MG63 (cell line): ENCODE results near the gene KIF1B. TPM values are rescaled to one million over a fixed set of nuclear protein-coding genes. Genes with fewer than 3 reads are reported as not detected.
"Not testable (repeated sequence)": the region's sequence is repeated elsewhere in the genome, so short reads cannot be mapped to it uniquely, and the experiment has no call there.

Experiments
- DNase-seq: peaks from one replicate; pipeline ENCODE4 v3.0.0-alpha.2; 2020
- H3K27me3 ChIP-seq: fragments of 250-450 bp; sonication (Bioruptor Pico); 2 replicates; pipeline ENCODE4 v1.5.1; 2020; ENCODE audit warnings: mild to moderate bottlenecking, moderate library complexity
- H3K36me3 ChIP-seq: fragments of 250-450 bp; sonication (Bioruptor Pico); 2 replicates; pipeline ENCODE4 v1.5.1; 2020; ENCODE audit warnings: mild to moderate bottlenecking, moderate library complexity
- H3K4me3 ChIP-seq: fragments of 250-450 bp; sonication (Bioruptor Pico); 2 replicates; pipeline ENCODE4 v1.5.1; 2020; ENCODE audit warnings: mild to moderate bottlenecking, moderate library complexity
- H3K9me3 ChIP-seq: fragments of 250-450 bp; sonication (Bioruptor Pico); 2 replicates; pipeline ENCODE4 v1.5.1; 2020; ENCODE audit warnings: mild to moderate bottlenecking, moderate library complexity
- total RNA-seq: library from RNA; depleted of rRNA; stranded (reverse); fragments of >200 nt; shearing (Covaris generic); gene quantifications from 2 replicates; pipeline ENCODE4 v1.2.3, GENCODE V29; 2014; ENCODE audit warnings: low replicate concordance

The KIF1B gene
- total RNA-seq, 1 experiment from 2014 or later, result 18.1 TPM

DNA sequence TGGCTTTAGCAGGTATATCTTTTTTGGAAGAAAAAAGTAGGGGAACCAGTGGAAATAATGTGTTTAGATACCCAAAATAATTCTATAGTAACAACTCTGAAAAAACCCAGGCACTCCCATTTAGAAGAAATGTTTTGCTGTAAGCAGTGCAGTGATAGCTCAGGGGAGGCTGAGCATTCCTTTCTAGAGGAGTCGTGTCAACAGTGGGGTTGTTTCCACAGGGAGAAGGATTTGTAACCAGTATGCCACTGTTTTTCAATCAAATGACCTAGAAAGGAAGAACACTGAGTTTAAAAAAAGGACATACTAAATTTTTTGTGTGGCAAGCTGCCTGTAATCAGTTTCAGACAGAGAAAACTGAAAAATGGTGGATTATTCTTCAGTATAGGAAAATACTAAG is 190.9 kb downstream of the KIF1B start:
- no peaks in the 10 kb centered on the region for H3K9me3 ChIP-seq
- H3K27me3 ChIP-seq, result no peaks in the 10 kb centered on the region
- peaks cover 44% of the 10 kb centered on the region for H3K36me3 ChIP-seq
- peak; percentile 7 for DNase-seq
- H3K4me3 ChIP-seq, result no peak overlapping the region

DNA sequence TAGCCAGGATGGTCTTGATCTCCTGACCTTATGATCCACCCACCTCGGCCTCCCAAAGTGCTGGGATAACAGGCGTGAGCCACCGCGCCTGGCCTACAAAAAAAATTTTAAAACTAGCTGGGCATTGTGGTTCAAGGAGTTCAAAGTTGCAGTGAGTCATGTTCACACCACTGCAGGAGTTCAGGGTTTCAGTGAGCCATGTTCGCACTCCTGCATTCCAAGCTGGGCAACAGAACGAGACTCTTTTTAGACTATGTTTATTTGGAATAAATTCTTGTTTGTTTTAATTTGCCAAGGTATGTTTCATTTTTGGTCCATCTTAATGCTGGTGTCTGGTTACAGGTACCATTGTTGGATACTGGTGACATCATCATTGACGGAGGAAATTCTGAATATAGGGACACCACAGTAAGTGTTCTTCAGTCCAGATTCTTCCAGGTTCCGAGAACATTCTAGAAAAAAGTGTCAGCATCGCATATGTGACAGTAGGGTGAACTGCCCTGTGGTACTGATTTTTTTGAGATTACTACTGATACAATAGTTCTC is 192.4 kb downstream of the KIF1B start:
- Histone ChIP-seq H3K9me3 (no peaks in the 10 kb centered on the region), H3K36me3 (peaks cover 56% of the 10 kb centered on the region), H3K4me3 (no peak overlapping the region), H3K27me3 (no peaks in the 10 kb centered on the region)
- peak; percentile 39 for DNase-seq

DNA sequence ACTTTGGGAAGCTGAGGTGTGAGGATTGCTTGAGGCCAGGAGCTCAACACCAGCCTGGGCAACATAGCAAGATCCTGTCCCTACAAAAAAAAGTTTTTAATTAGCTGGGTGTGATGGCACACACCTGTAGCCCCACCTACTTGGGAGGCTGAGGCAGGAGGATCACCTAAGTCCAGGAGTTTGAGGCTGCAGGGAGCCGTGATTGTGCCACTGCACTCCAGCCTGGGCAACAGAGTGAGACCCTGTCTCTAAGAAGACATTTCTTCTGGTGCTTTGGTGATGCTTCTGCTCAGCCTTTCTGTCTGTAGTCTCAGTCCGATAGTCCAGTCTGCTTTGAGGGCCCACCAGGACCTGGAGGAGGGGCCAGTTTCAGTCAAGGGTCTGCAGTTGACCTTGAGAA is 196.8 kb downstream of the KIF1B start:
- Histone ChIP-seq H3K36me3 (peaks cover 80% of the 10 kb centered on the region), H3K27me3 (no peaks in the 10 kb centered on the region), H3K9me3 (no peaks in the 10 kb centered on the region), H3K4me3 (no peak overlapping the region)
- DNase-seq, result no peak

DNA sequence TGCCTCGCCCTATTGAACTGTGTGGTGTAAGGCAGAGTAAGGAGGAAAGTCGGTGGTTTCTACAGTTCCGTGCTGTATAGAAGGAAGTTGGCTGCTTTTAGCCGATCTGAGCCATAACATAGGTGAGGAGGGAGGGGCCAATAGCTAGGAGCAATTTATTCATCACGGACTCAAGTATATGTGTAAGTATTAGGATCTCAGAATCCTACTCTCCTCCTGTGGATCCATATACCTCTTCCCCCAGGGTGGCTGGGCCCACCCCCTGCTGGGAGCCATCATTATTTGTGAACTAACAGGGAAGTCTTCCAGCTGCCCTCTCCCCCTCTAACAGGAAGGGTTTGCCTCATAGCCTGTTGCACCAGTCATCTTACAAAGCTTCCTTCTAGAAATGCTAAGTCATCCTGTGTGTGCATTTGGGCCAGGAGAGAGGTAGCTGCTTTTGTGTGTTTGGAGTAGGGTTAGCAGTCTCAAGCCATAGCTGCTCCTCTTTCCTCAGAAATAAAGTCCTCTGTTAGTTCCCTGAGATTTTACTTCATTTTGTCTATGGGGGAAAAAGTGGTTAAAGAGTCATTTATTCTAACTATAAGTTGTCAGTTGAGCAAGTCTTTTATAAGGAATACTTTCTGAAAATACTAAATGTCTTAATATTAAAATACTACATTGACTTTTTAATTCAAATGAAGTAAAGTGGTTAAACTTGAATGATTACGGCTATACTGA is 205.0 kb downstream of the KIF1B start:
- Histone ChIP-seq H3K4me3 (no peak overlapping the region), H3K36me3 (peaks cover 61% of the 10 kb centered on the region), H3K27me3 (no peaks in the 10 kb centered on the region), H3K9me3 (no peaks in the 10 kb centered on the region)
- peak; percentile 25 for DNase-seq

DNA sequence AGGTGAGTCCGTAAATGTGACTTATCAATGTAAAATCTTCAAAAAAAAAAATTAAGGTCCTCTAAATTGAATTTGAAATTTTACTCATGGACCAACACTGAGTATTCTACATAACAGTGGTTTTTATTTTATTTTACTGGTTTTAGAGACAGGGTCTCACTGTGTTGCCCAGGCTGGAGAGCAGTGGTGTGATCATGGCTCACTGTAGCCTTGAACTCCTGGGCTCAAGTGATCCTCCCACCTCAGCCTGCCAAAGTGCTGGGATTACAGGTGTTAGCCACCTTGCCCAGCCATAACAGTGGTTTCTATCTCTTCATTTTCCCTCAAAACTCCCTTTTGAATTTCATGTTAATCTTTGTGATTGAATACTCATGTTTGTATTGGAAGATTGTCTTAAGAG is 205.6 kb downstream of the KIF1B start:
- peaks cover 57% of the 10 kb centered on the region for H3K36me3 ChIP-seq
- H3K9me3 ChIP-seq, H3K27me3 ChIP-seq, H3K4me3 ChIP-seq, DNase-seq: not testable (repeated sequence)

DNA sequence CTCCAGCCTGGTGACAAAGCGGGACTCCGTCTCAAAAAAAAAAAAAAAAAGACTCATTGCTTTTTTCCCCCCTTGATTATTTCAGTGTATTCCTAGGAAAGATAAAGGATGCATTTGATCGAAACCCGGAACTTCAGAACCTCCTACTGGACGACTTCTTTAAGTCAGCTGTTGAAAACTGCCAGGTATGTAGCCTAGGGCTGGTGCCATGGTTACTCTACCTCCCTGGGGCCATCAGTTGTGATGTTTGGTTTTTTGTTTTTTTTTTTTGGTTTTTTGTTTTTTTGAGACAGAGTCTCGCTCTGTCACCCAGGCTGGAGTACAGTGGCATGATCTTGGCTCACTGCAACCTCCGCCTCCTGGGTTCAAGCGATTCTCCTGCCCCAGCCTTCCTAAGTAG is 208.4 kb downstream of the KIF1B start:
- H3K9me3 ChIP-seq, result not testable (repeated sequence)

DNA sequence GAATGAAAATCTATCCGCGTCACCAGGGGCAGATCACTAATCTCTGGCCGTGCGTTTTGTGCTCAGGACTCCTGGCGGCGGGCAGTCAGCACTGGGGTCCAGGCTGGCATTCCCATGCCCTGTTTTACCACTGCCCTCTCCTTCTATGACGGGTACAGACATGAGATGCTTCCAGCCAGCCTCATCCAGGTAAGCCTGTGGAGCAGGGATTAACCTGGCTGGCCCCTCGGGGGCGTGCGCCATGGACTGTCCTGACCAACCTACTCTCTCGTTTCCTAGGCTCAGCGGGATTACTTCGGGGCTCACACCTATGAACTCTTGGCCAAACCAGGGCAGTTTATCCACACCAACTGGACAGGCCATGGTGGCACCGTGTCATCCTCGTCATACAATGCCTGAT is 209.0 kb downstream of the KIF1B start:
- Histone ChIP-seq H3K9me3 (no peaks in the 10 kb centered on the region), H3K27me3 (no peaks in the 10 kb centered on the region), H3K4me3 (no peak overlapping the region), H3K36me3 (peaks cover 39% of the 10 kb centered on the region)
- no peak for DNase-seq

More for the DNA sequence above, 208.4 kb downstream of the KIF1B start:
- not testable (repeated sequence) for H3K4me3 ChIP-seq, DNase-seq, H3K27me3 ChIP-seq
- peaks cover 42% of the 10 kb centered on the region for H3K36me3 ChIP-seq

DNA sequence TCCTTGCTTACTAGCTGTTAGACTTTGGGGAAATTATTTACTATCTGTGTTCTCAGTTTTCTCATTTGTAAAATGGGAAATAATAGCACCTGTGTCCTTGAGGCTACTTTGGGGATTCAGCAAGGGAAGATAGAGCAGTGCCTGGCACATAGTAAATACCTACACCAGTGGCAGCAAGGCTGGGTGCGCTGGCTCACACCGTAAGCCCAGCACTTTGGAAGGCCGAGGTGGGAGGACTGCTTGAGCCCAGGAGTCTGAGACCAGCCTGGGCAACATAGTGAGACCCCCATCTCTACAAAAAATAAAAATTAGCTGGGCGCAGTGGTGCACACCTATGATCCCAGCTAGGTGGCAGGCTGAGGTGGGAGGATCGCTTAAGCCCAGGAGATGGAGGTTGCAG is 211.3 kb downstream of the KIF1B start:
- H3K36me3 ChIP-seq, result peaks cover 17% of the 10 kb centered on the region
- DNase-seq, result no peak
- no peaks in the 10 kb centered on the region for H3K9me3 ChIP-seq
- H3K4me3 ChIP-seq, result no peak overlapping the region
- no peaks in the 10 kb centered on the region for H3K27me3 ChIP-seq

DNA sequence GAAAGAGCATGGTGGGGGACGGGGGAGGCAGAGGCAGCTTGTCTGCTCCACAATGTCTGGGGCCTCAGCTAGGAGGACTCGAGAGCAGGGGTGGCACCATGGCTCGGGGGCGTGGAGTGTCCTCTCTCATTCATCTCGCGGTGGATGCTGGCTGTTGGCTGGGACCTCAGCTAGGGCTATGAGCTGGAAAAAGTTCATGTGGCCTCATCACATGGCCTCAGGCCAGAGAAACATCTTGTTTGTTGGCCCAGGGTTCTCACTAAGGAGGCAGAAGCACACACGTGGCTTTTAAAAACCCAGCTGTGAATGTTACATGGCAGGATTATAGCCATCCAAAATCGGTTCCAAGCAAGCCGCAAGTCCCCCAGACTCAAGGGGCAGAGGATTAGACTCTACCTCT is 213.7 kb downstream of the KIF1B start:
- no peaks in the 10 kb centered on the region for H3K27me3 ChIP-seq
- DNase-seq, result peak; percentile 67

DNA sequence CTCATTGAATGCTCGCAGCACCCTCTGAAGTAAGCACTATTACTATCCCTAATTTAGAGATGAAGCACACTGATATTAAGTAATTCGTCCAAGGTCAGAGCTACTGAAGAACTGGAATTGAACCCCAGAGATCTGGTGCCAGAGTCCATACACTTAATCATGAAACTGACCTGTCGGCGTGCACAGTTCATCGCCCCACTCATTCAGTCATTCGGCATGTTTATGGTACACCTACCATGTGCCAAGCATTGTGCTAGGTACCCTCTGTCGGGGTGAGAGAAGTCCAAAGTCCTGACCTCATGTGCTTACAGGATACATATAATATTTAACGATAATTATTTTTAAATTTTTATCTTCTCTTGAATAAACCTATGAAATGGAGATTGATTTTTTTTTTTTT is 214.3 kb downstream of the KIF1B start:
- Histone ChIP-seq H3K9me3 (no peaks in the 10 kb centered on the region), H3K27me3 (no peaks in the 10 kb centered on the region), H3K36me3 (no peaks in the 10 kb centered on the region; the same call in none of the 2 replicates), H3K4me3 (no peak overlapping the region)
- DNase-seq, result no peak

More for the DNA sequence above, 213.7 kb downstream of the KIF1B start:
- H3K4me3 ChIP-seq, result no peak overlapping the region
- no peaks in the 10 kb centered on the region; the same call in none of the 2 replicates for H3K36me3 ChIP-seq
- no peaks in the 10 kb centered on the region for H3K9me3 ChIP-seq

DNA sequence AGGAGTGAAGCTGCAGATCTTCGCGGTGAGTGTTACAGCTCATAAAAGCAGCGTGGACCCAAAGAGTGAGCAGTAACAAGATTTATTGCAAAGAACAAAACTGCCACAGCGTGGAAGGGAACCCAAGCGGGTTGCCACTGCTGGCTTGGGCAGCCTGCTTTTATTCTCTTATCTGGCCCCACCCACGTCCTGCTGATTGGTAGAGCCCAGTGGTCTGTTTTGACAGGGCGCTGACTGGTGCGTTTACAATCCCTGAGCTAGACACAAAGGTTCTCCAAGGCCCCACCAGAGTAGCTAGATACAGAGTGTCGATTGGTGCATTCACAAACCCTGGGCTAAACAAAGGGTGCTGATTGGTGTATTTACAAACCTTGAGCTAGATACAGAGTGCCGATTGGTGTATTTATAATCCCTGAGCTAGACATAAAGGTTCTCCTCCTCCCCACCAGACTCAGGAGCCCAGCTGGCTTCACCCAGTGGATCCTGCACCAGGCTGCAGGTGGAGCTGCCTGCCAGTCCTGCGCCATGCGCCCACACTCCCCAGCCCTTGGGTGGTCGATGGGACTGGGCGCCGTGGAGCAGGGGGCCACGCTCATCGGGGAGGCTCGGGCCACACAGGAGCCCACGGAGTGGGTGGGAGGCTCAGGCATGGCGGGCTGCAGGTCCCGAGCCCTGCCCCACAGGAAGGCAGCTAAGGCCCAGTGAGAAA is 215.6 kb downstream of the KIF1B start:
- not testable (repeated sequence) for H3K4me3 ChIP-seq, H3K27me3 ChIP-seq, DNase-seq, H3K36me3 ChIP-seq, H3K9me3 ChIP-seq

DNA sequence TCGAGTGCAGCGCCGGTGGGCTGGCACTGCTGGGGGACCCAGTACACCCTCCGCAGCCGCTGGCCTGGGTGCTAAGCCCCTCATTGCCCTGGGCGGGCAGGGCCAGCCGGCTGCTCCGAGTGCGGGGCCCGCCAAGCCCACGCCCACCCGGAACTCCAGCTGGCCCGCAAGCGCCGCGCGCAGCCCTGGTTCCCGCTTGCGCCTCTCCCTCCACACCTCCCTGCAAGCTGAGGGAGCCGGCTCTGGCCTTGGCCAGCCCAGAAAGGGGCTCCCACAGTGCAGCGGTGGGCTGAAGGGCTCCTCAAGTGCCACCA is 216.1 kb downstream of the KIF1B start:
- DNase-seq, H3K27me3 ChIP-seq, H3K4me3 ChIP-seq, H3K36me3 ChIP-seq, H3K9me3 ChIP-seq: not testable (repeated sequence)

DNA sequence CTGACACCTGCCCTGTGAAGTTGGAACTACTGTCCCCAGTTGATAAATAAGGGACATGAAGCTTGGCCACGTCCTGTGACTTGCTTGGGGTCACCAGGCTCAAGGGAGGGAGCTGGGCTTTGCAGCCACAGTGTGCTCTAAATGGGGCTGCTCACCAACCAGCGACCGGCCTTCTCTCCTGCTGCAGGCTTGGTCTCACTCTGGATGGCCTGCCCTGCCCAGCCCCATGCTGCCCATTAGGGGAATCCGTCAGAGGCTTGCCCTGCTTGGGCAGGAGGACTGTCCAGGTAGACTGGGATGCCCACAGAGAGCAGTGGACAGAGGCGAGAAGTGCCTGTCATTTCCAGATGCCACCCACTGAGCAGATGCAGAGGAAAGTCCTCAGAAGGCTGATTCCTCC is 218.6 kb downstream of the KIF1B start:
- DNase-seq, result no peak
- no peaks in the 10 kb centered on the region for H3K36me3 ChIP-seq
- H3K4me3 ChIP-seq, result no peak overlapping the region
- no peaks in the 10 kb centered on the region for H3K27me3 ChIP-seq
- H3K9me3 ChIP-seq, result no peaks in the 10 kb centered on the region

DNA sequence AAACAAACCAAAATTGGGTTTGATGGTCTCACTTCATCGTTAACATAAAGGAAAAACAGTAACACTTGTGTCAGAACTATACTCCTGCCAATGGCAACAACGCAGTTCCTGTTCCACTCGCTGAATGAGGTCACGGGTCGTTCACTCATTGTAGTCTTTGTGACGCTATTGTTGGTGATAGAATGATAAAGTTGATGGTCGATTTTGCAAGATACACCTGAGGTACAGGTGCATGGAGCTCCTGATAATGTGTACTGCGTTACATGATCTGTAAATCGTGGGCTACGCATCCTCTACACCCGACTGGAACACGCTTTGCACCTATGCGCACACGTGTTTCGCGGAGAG is 219.5 kb downstream of the KIF1B start:
- no peaks in the 10 kb centered on the region for H3K9me3 ChIP-seq
- H3K36me3 ChIP-seq, result no peaks in the 10 kb centered on the region
- DNase-seq, result no peak
- no peaks in the 10 kb centered on the region for H3K27me3 ChIP-seq
- peak overlapping the region; percentile 77 for H3K4me3 ChIP-seq

DNA sequence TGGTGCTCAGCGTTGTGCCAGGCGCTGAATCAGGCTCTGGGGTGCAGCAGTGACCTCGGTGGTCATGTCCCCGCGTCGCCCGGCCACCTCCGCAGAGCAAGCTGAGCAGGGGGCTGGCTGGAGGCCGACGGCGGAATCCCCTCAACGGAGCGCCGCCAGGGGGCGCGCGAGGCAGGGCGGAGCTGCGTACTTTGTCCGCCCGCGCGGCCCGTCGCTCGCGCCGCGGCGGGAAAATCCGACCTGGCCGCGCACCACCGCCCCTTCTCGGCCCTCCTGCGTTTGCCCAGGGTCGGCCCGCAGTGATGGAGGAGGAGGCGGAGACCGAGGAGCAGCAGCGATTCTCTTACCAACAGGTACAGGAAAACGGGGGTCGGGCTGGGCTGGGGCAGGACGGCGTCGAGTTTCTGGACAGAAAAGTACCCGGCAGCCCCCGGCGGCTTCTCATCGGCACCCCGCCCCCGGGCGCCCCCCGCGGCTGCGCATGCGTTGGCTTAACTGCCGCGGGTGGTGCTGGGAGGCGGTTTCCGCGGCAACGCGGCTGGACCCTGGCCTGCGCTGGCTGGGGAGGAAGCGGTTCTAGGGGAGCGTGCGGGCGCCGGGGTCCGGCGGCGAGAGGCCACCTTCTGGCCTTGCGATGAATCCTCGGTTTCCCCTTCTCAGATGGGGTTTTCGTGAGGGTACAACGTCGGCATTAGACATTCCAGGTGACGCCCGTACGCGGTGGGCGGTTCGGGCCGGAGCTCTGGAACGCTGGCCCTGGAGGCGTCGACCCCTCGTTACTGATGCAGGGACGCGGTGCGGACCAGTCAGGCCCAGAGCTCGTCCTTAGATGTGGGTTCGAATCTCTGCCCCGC is 220.1 kb downstream of the KIF1B start, which contains the start of gene CENPS:
TSS of gene CENPS (plus strand) at position 218 of the 854 bp plus-strand sequence. CDS start at position 303, 85 bp downstream.
- no peaks in the 10 kb centered on the region for H3K27me3 ChIP-seq
- peak; percentile 82 for DNase-seq
- H3K4me3 ChIP-seq, result peak within 1 kb of the TSS; percentile 77
- H3K9me3 ChIP-seq, result no peaks in the 10 kb centered on the region
- no peaks in the 10 kb centered on the region for H3K36me3 ChIP-seq
